ENCODE measurements around the gene LAIR1.

DNA sequence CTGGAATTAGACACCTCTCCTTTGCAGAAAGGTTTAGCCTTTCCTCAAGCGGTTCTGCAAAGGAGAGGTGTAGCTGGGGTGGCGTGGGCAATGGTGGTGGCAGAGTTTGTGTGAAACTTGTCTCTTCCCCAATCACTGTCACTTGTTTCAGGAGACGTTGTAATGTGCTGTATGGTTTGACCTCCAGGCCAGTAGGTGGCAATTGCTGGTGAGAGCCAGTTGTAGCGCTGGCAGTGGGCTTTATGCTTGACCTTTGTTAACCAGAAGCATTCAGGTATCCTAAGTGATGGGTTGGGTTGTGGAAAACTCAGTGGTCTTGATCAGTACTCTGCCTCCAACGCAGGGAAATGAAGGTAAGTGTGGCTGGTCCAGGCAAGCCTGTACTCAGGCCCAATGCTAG lies 39.1 kb downstream of the LAIR1 start:
- TF ChIP-seq POLR2A (IDR thresholded peaks at IDR 0.05): no peak
- TF ChIP-seq, protein P1, sequence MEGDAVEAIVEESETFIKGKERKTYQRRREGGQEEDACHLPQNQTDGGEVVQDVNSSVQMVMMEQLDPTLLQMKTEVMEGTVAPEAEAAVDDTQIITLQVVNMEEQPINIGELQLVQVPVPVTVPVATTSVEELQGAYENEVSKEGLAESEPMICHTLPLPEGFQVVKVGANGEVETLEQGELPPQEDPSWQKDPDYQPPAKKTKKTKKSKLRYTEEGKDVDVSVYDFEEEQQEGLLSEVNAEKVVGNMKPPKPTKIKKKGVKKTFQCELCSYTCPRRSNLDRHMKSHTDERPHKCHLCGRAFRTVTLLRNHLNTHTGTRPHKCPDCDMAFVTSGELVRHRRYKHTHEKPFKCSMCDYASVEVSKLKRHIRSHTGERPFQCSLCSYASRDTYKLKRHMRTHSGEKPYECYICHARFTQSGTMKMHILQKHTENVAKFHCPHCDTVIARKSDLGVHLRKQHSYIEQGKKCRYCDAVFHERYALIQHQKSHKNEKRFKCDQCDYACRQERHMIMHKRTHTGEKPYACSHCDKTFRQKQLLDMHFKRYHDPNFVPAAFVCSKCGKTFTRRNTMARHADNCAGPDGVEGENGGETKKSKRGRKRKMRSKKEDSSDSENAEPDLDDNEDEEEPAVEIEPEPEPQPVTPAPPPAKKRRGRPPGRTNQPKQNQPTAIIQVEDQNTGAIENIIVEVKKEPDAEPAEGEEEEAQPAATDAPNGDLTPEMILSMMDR (IDR thresholded peaks at IDR 0.05): no peak

All from suprapubic skin (tissue), 3 donors.